Endothelial cell of umbilical vein (primary cell): ENCODE data around the gene CLVS2.

ENCODE experiments used
- EZH2 ChIP-seq: IDR thresholded peaks from 2 replicates; pipeline ENCODE4 v1.6.1; 2012; ENCODE audit warnings: borderline replicate concordance, low read depth, mild to moderate bottlenecking, moderate library complexity, low read length, inconsistent platforms; ENCODE audit not compliant: severe bottlenecking
- FOS ChIP-seq: IDR thresholded peaks from 2 replicates; pipeline ENCODE4 v1.6.1; 2011; ENCODE audit warnings: mild to moderate bottlenecking, low read length, moderate library complexity, borderline replicate concordance; ENCODE audit not compliant: insufficient read depth
- JUN ChIP-seq: IDR thresholded peaks from 2 replicates; pipeline ENCODE4 v1.6.1; 2011; ENCODE audit warnings: borderline replicate concordance, low read depth; ENCODE audit not compliant: insufficient read length, insufficient read depth
- MYC ChIP-seq: IDR thresholded peaks from one replicate; pipeline ENCODE4 v1.6.1; 2011; ENCODE audit warnings: mild to moderate bottlenecking, low read depth, low read length
- POLR2A ChIP-seq: IDR thresholded peaks from 2 replicates; pipeline ENCODE4 v1.6.1; 2012; ENCODE audit warnings: low read depth, mild to moderate bottlenecking, control low read depth, low read length
- POLR2AphosphoS5 ChIP-seq: IDR thresholded peaks from 2 replicates; pipeline ENCODE4 v1.6.1; 2012; ENCODE audit warnings: low read depth, mild to moderate bottlenecking, control low read depth, low read length, moderate library complexity; ENCODE audit not compliant: insufficient read depth
- TF ChIP-seq, protein P1 (sequence below), 2 donors: IDR thresholded peaks; 1 replicate in 1 of 2; 2 replicates in 1 of 2; pipeline ENCODE4 v1.5.1; 2011; ENCODE audit warnings: low read length in 2 of 2, mild to moderate bottlenecking in 2 of 2, moderate library complexity in 2 of 2, control low read depth in 1 of 2, inconsistent platforms in 1 of 2, low read depth in 1 of 2; ENCODE audit not compliant: insufficient read depth in 1 of 2; ENCODE audit errors: extremely low read depth in 1 of 2
- TF ChIP-seq, protein P2 (sequence below): IDR thresholded peaks from 2 replicates; pipeline ENCODE4 v1.6.1; 2011; ENCODE audit not compliant: insufficient read depth, insufficient read length

GRCh38 chr6:122984393-122984792 is 11.6 kb upstream of the CLVS2 start:
- TF ChIP-seq POLR2A (no peak), POLR2AphosphoS5 (no peak), EZH2 (no peak), MYC (no peak), FOS (no peak), JUN (no peak)
- TF ChIP-seq, protein P1, sequence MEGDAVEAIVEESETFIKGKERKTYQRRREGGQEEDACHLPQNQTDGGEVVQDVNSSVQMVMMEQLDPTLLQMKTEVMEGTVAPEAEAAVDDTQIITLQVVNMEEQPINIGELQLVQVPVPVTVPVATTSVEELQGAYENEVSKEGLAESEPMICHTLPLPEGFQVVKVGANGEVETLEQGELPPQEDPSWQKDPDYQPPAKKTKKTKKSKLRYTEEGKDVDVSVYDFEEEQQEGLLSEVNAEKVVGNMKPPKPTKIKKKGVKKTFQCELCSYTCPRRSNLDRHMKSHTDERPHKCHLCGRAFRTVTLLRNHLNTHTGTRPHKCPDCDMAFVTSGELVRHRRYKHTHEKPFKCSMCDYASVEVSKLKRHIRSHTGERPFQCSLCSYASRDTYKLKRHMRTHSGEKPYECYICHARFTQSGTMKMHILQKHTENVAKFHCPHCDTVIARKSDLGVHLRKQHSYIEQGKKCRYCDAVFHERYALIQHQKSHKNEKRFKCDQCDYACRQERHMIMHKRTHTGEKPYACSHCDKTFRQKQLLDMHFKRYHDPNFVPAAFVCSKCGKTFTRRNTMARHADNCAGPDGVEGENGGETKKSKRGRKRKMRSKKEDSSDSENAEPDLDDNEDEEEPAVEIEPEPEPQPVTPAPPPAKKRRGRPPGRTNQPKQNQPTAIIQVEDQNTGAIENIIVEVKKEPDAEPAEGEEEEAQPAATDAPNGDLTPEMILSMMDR (IDR thresholded peaks at IDR 0.05; ENCODE audit: extremely low read depth in 1 of 2, insufficient read depth in 1 of 2, low read depth in 1 of 2, low read length in 2 of 2), result no peak
- TF ChIP-seq, protein P2, sequence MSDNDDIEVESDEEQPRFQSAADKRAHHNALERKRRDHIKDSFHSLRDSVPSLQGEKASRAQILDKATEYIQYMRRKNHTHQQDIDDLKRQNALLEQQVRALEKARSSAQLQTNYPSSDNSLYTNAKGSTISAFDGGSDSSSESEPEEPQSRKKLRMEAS, result no peak
